ENCODE measurements around the gene APLN. TPM values are rescaled to one million over a fixed set of nuclear protein-coding genes. Genes with fewer than 3 reads are reported as not detected.

Gene APLN
- total RNA-seq, 1 donor from 2014 or later: 0.29 TPM

- no peak for DNase-seq (ENCODE audit: low spot score in 2 of 2, unreplicated experiment in 2 of 2)
- no peak for TF ChIP-seq CTCF (IDR thresholded peaks at IDR 0.05; ENCODE audit: unreplicated experiment)
- Mint-ChIP-seq H3K4me1 (no peaks in the 10 kb centered on the region), H3K27ac (no peak overlapping the region), H3K4me3 (no peak overlapping the region), H3K9me3 (peaks cover 2% of the 10 kb centered on the region), H3K27me3 (ENCODE audit: low read depth) (no peaks in the 10 kb centered on the region), H3K36me3 (no peaks in the 10 kb centered on the region)
Observed at GRCh38 chrX:129638917-129639316, 15.8 kb downstream of the APLN start.

GRCh38 chrX:129637217-129638109, 17.3 kb downstream of the APLN start:
- Mint-ChIP-seq H3K4me1 (no peaks in the 10 kb centered on the region), H3K36me3 (no peaks in the 10 kb centered on the region), H3K27me3 (ENCODE audit: low read depth) (no peaks in the 10 kb centered on the region), H3K4me3 (no peak overlapping the region), H3K27ac (no peak overlapping the region), H3K9me3 (peaks cover 2% of the 10 kb centered on the region)
- TF ChIP-seq CTCF (IDR thresholded peaks at IDR 0.05; ENCODE audit: unreplicated experiment): peak; percentile 90
- peak; percentile 37 to 82 for DNase-seq (ENCODE audit: low spot score in 2 of 2, unreplicated experiment in 2 of 2)

GRCh38 chrX:129636175-129636681, 18.5 kb downstream of the APLN start:
- no peak for TF ChIP-seq CTCF (IDR thresholded peaks at IDR 0.05; ENCODE audit: unreplicated experiment)
- H3K27ac Mint-ChIP-seq: no peak overlapping the region
- H3K4me1 Mint-ChIP-seq: no peaks in the 10 kb centered on the region
- DNase-seq (ENCODE audit: low spot score in 2 of 2, unreplicated experiment in 2 of 2): no peak
- H3K9me3 Mint-ChIP-seq: peaks cover 2% of the 10 kb centered on the region
- H3K27me3 Mint-ChIP-seq (ENCODE audit: low read depth): no peaks in the 10 kb centered on the region
- no peak overlapping the region for H3K4me3 Mint-ChIP-seq
- H3K36me3 Mint-ChIP-seq: no peaks in the 10 kb centered on the region

- no peaks in the 10 kb centered on the region for H3K4me1 Mint-ChIP-seq
Observed at GRCh38 chrX:129634541-129634940, 20.2 kb downstream of the APLN start.

GRCh38 chrX:129632443-129632842, 22.3 kb downstream of the APLN start:
- DNase-seq (ENCODE audit: low spot score in 2 of 2, unreplicated experiment in 2 of 2): no peak
- H3K27ac Mint-ChIP-seq: no peak overlapping the region
- H3K36me3 Mint-ChIP-seq: no peaks in the 10 kb centered on the region
- no peak overlapping the region for H3K4me3 Mint-ChIP-seq
- H3K9me3 Mint-ChIP-seq: peaks cover 2% of the 10 kb centered on the region
- no peak for TF ChIP-seq CTCF (IDR thresholded peaks at IDR 0.05; ENCODE audit: unreplicated experiment)
- H3K27me3 Mint-ChIP-seq (ENCODE audit: low read depth): no peaks in the 10 kb centered on the region
- H3K4me1 Mint-ChIP-seq: no peaks in the 10 kb centered on the region

More at GRCh38 chrX:129634541-129634940, 20.2 kb downstream of the APLN start:
- Mint-ChIP-seq H3K9me3 (no peaks in the 10 kb centered on the region), H3K27ac (no peak overlapping the region), H3K36me3 (no peaks in the 10 kb centered on the region), H3K4me3 (no peak overlapping the region), H3K27me3 (ENCODE audit: low read depth) (no peaks in the 10 kb centered on the region)
- no peak for TF ChIP-seq CTCF (IDR thresholded peaks at IDR 0.05; ENCODE audit: unreplicated experiment)
- DNase-seq (ENCODE audit: low spot score in 2 of 2, unreplicated experiment in 2 of 2): no peak
